T-helper 22 cell (primary cell): ENCODE results near the gene DPM1.

Experiments
- DNase-seq: peaks from one replicate; pipeline ENCODE4 v3.0.0-alpha.2; 2020; ENCODE audit warnings: low read depth

Gene DPM1

GRCh38 chr20:50895111-50895830 lies 63.1 kb downstream of the DPM1 start:
- no peak for DNase-seq

- no peak for DNase-seq
Measured at GRCh38 chr20:50893620-50894019, 64.7 kb downstream of the DPM1 start.

- DNase-seq = no peak
Measured at GRCh38 chr20:50892394-50892793, 65.9 kb downstream of the DPM1 start.

DNA sequence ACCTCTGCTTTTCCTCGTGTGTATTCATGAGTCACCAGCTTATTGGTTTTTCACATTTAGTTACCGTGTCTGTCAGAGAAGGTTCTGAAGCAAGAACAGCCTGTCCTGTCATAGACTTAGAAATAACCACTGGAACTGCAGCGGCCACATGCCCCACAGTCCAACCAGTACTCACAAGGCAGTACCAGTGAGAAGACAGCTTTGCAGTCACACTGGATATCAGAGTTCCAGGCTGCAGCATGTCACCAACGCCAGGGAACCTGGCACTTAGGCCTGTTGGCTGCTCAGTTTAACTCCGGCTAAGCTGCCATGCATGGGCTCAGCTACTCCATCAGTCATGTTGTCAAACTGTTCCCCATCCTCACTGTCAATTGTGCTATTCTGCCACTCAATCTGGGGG lies 67.2 kb downstream of the DPM1 start:
- no peak for DNase-seq

GRCh38 chr20:50887576-50887975 lies 70.8 kb downstream of the DPM1 start:
- DNase-seq = no peak

DNA sequence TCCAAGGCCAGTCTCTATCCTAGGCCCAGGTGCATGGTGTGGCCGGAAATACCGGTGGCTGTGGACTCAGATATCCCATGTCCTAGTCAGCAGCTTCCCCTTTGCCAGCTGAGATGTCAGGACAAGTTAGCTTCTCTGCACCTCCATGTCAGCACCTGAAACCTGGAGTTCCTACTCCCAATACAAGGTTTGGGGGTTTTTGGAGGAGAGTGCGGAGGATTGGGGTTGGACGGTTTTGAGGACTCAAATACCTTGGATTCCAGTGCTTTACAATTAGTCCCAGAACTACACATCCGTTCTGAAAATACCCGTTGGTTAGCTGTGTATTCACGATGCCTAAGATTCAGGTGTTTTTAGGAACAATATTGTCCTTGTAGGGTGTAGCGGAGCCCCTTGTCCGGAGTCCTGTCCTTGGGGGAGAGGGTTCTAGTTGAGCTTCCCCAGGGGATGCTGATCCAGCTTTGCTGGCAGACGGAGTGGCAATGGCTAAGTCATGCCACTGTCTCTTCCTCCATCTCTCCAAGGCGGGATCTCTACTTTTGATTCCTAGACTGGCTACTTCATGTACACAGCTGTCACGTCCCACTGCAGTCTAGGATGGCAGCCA lies 72.0 kb downstream of the DPM1 start:
- no peak for DNase-seq

- DNase-seq = no peak
Measured at GRCh38 chr20:50885781-50886180, 72.6 kb downstream of the DPM1 start.

DNA sequence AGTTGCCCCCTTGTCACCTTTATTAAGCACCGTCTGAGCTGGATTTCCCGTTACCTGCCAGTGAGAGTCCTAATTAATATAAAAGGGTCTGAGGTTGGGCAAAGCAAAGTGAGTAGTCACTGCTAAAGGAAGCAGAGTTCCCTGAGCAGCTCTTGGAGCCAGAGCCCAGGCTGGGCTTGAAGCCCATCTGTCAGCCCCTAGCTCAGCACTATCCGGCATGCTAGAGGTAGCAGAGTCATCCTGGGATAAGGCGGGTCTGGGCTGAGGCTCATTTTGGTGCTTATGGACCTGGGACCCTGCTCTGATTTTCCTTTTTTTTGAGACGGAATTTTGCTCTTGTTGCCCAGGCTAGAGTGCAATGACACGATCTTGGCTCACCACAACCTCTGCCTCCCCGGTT lies 73.3 kb downstream of the DPM1 start:
- no peak for DNase-seq
